Measurements from ENCODE around the gene GPR153.

DNA sequence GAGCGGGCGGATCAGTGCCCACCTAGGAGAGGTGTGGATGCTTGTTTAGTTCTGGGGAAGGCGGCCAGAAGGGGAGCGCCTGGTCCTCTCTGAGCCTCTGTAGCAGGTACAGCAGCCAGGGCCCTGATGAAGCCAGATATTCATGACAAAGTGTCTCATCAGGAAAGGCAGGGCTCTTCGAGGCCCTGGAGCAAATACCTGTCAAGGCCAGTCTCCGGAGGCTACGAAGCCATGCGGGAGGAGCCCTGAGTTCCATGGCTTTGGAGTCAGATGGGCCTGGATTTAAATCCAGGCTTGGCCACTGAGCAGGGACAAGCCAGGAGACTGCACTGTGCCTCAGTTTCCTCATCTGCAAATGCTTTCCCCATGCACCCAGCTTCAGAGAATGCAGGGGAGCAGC lies 25.4 kb upstream of the GPR153 start:
- TF ChIP-seq, protein P1, sequence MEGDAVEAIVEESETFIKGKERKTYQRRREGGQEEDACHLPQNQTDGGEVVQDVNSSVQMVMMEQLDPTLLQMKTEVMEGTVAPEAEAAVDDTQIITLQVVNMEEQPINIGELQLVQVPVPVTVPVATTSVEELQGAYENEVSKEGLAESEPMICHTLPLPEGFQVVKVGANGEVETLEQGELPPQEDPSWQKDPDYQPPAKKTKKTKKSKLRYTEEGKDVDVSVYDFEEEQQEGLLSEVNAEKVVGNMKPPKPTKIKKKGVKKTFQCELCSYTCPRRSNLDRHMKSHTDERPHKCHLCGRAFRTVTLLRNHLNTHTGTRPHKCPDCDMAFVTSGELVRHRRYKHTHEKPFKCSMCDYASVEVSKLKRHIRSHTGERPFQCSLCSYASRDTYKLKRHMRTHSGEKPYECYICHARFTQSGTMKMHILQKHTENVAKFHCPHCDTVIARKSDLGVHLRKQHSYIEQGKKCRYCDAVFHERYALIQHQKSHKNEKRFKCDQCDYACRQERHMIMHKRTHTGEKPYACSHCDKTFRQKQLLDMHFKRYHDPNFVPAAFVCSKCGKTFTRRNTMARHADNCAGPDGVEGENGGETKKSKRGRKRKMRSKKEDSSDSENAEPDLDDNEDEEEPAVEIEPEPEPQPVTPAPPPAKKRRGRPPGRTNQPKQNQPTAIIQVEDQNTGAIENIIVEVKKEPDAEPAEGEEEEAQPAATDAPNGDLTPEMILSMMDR (IDR thresholded peaks at IDR 0.05), result no peak
- TF ChIP-seq POLR2A (IDR thresholded peaks at IDR 0.05) (no peak), EP300 (IDR thresholded peaks at IDR 0.05) (no peak)

Measured in suprapubic skin (tissue), 3 donors.